CD4-positive, alpha-beta memory T cell (primary cell): Measurements from ENCODE around the gene SPATS2. TPM values are rescaled to one million over a fixed set of nuclear protein-coding genes. Genes with fewer than 3 reads are reported as not detected.

ENCODE experiments used
- CTCF ChIA-PET: fragments of 350-600 bp; sonication (Branson Sonifier 250); formaldehyde crosslinking; loops from one replicate; lab custom pipeline; 2021; ENCODE audit warnings: inconsistent platforms; ENCODE audit not compliant: partially characterized antibody; lab: Charles Lee
- POLR2A ChIA-PET: fragments of 350-600 bp; sonication (Branson Sonifier 250); formaldehyde crosslinking; loops from one replicate; lab custom pipeline; 2021; ENCODE audit not compliant: partially characterized antibody; lab: Charles Lee
- DNase-seq, 5 donors: peaks; one replicate each; pipeline versions ENCODE4 v3.0.0 to v3.0.0-alpha.2; 2020 to 2022; ENCODE audit warnings: mixed read lengths in 1 of 5
- H3K27ac ChIP-seq: one replicate; pipeline ENCODE4 v1.7.0; 2013; ENCODE audit warnings: low read depth, low read length
- H3K27me3 ChIP-seq: 2 replicates; pipeline ENCODE4 v1.7.0; 2013; ENCODE audit warnings: mild to moderate bottlenecking, low read length, moderate library complexity; ENCODE audit not compliant: insufficient read depth
- H3K36me3 ChIP-seq: 2 replicates; pipeline ENCODE4 v1.7.0; 2013; ENCODE audit warnings: mild to moderate bottlenecking, low read length, moderate library complexity; ENCODE audit not compliant: insufficient read depth
- H3K4me1 ChIP-seq: 2 replicates; pipeline ENCODE4 v1.7.0; 2013; ENCODE audit warnings: mild to moderate bottlenecking, low read length, moderate library complexity; ENCODE audit not compliant: insufficient read depth
- H3K4me3 ChIP-seq, 2 donors: one replicate each; pipeline ENCODE4 v1.7.0; 2013; ENCODE audit warnings: low read length in 2 of 2, mild to moderate bottlenecking in 1 of 2
- H3K9me3 ChIP-seq, 2 donors: one replicate each; pipeline ENCODE4 v1.7.0; 2013; ENCODE audit warnings: low read length in 2 of 2, control low read depth in 1 of 2; ENCODE audit not compliant: control insufficient read depth in 1 of 2
- H3K27ac Mint-ChIP-seq, 7 donors: one replicate each; pipeline ENCODE4 v1.8.0; 2020 to 2021; ENCODE audit warnings: mixed read lengths in 7 of 7, mild to moderate bottlenecking in 6 of 7, inconsistent platforms in 3 of 7, moderate library complexity in 3 of 7
- H3K27me3 Mint-ChIP-seq, 2 donors: one replicate each; pipeline ENCODE4 v1.8.0; 2020 to 2021; ENCODE audit warnings: mixed read lengths in 2 of 2
- H3K36me3 Mint-ChIP-seq, 2 donors: one replicate each; pipeline ENCODE4 v1.8.0; 2020 to 2021; ENCODE audit warnings: mixed read lengths in 2 of 2, inconsistent platforms in 1 of 2, mild to moderate bottlenecking in 1 of 2
- H3K4me1 Mint-ChIP-seq, 4 donors: one replicate each; pipeline ENCODE4 v1.8.0; 2020 to 2021; ENCODE audit warnings: mixed read lengths in 4 of 4, mild to moderate bottlenecking in 1 of 4
- H3K4me3 Mint-ChIP-seq, 8 donors: one replicate each; pipeline ENCODE4 v1.8.0; 2020 to 2021; ENCODE audit warnings: mixed read lengths in 8 of 8, mild to moderate bottlenecking in 7 of 8, moderate library complexity in 6 of 8, inconsistent platforms in 3 of 8
- H3K9me3 Mint-ChIP-seq, 8 donors: one replicate each; pipeline ENCODE4 v1.8.0; 2020 to 2021; ENCODE audit warnings: mixed read lengths in 8 of 8, mild to moderate bottlenecking in 5 of 8, inconsistent platforms in 3 of 8, moderate library complexity in 1 of 8
- intact Hi-C: fragments of 100-400 bp; cut with micrococcal nuclease; formaldehyde crosslinking; loops from one replicate; pipeline ENCODE4 v1.15.1; 2023
- polyA plus RNA-seq, 2 donors: library from polyadenylated mRNA; unstranded; fragments of 300-500 nt; fragmentation: Illumina TruSeq; gene quantifications; one replicate each; pipeline ENCODE4 v1.2.3, GENCODE V29; 2021
- total RNA-seq, 2 experiments: library from RNA; stranded (reverse); gene quantifications; one replicate each; pipeline ENCODE4 v1.2.3, GENCODE V29; 2021

SPATS2 gene
- total and polyA plus RNA-seq, 4 experiments from 2014 or later = 4.3 to 7.8 (median 5.0) TPM

DNA sequence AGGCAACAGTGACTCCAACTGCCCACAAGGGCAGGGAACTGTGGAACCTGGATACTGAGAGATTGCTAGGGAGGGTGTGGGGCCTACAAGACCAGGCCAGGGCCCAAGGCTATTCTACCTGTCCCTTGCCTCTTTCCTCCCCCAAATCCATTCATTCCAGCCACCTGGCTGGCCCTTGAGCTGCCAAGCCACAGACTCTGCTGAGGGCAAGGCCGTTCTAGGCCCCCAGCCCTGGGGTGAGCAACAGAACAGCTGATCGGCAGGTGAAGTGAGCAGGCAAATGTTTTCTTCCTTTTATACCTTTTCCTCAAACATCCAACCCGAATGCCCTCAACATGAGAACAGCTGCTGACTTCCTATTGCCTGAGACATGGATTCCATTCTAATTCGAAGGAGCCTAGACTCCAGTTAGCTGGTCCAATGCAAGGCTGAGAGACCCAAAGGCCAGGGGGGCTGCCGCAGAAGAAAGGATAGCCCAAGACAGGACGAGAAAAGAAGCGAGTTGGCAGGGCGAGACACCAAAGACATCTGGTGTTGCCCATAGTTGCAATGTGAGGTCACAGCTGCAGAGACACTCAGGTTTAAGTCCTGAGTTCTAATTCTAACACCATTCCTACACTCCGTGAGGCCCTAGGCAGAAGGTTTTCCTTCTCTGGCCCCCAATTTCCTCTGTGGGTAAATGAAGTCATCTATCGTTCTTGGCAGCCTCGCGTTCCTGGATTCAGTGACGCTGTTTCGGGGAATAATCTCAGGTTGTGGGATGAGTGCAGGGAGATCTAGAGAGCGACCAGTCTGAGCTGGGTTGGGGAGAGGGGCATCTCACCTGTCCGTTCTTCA, 31.9 kb upstream of the SPATS2 start:
- Mint-ChIP-seq H3K9me3 (peaks cover 0 to 1% (median 0%) of the 10 kb centered on the region in 8 donors), H3K4me3 (peak overlapping the region in 5 of 8 donors; percentile 12 to 76 (median 39)), H3K36me3 (no peaks in the 10 kb centered on the region), H3K27me3 (peaks cover 41 to 63% of the 10 kb centered on the region in 2 donors), H3K4me1 (peaks cover 16 to 35% (median 21%) of the 10 kb centered on the region in 4 donors), H3K27ac (peak overlapping the region in 3 of 7 donors; percentile 8 to 45 (median 43))
- intact Hi-C loops = no loop called here
- Histone ChIP-seq H3K9me3 (no peaks in the 10 kb centered on the region), H3K27me3 (peaks cover 37% of the 10 kb centered on the region), H3K27ac (no peak overlapping the region), H3K36me3 (no peaks in the 10 kb centered on the region), H3K4me3 (no peak overlapping the region), H3K4me1 (peaks cover 22% of the 10 kb centered on the region)
- ChIA-PET POLR2A (no interaction called here), CTCF (interaction anchor here (1.0 to 6.1 kb wide), 7 partner anchors 12 to 46 kb away, joined by 3 to 67 read pairs (median 4); partner anchors contain the start of genes DNAJC22, SPATS2 and TROAP)
- DNase-seq = no peak

DNA sequence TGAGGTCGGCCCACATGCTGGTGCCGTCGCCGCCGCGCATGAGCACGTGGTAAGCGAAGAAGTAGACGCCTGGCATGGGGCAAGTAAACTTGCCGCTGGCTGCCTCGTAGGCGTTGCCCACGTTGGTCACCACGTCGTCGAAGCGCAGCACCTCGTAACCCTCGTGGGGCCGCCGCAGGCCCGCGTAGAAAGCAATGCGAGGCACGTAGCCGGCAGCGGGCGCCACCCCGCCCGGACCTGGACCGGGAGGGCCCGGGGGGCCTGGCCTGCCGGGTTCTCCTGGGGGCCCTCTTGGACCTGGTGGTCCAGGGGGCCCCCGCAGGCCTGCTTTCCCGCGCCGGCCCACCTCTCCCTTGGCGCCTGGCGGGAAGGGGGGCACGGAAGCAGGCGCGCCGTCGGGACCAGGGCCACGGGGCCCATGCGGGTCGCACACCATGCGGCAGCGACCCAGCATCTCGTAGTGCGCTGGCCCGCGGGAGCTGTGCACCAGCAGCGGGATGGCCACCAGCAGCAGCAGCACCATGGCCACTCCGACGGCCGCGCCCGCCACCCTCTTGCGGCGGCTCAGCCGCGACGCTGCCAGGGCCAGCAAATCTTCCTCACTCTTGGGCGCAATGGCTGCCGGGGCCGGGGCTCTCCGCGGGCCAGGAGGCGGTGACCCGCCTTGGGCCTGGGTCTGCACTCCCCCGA, 31.2 kb upstream of the SPATS2 start:
- ChIA-PET CTCF (interaction anchor here (0.6 to 6.1 kb wide), 7 partner anchors 10 to 773 kb away, joined by 3 to 67 read pairs (median 19); partner anchors contain the start of genes DNAJC22 and TROAP), POLR2A (interaction anchor here (1.5 kb wide), 1 partner anchor 31 kb away, joined by 3 read pairs; the partner anchor contains the start of gene SPATS2)
- Mint-ChIP-seq H3K27me3 (peaks cover 42 to 68% of the 10 kb centered on the region in 2 donors), H3K4me1 (peaks cover 16 to 42% (median 23%) of the 10 kb centered on the region in 4 donors), H3K9me3 (peaks cover 0 to 1% (median 0%) of the 10 kb centered on the region in 8 donors), H3K27ac (peak overlapping the region in 1 of 7 donors; percentile 8), H3K4me3 (peak overlapping the region in 1 of 8 donors; percentile 76), H3K36me3 (no peaks in the 10 kb centered on the region)
- DNase-seq = no peak
- Histone ChIP-seq H3K27ac (no peak overlapping the region), H3K36me3 (no peaks in the 10 kb centered on the region), H3K4me3 (no peak overlapping the region), H3K9me3 (no peaks in the 10 kb centered on the region), H3K27me3 (peaks cover 37% of the 10 kb centered on the region), H3K4me1 (peaks cover 22% of the 10 kb centered on the region)
- intact Hi-C loops = no loop called here

DNA sequence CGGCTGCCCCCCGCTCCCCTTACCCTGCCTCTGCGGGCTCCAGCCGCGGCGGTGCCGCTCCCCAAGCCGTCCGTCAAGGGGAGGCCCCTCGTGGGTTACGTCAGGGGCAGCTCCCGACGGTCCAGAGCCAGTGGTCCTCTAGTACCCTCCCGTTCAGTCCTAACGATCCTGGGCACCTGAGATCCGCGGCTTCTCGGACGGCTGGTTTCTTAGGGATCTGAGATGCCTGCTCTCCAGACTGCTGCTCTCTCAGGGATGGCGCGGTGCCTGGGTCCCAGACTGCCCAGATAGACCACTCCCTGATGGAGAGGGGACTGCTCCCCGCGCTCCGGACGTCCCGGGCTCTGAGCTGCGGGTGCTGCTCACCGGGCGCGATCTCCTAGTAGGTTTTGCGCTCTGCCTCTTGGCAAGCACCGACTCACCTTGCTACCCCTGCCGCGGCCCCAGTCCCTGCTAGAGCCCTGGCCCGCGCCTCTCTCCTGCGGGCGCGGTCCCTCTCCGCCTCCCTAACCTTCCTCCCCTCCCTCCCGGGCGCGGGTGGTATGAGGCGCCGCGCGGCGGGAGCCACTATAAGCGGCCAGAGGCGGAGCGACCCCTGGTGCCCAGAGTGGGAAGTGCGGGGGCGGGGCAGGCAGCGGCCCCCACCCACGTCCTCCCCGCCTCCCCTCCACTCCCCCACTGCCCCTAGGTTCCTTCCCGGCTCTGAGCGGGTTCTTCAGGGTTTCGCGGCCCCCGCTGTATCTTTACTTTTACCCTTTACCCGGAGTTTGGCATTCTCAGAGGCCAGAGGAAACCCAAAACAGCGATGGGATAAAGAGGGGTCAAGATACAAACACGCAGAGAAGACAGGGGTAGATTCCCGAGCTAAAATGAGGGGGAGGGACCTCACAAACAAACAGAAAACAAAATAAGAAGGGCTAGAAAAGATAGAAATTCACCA, 30.3 kb upstream of the SPATS2 start, which contains the start of gene C1QL4:
Gene C1QL4 (minus strand): TSS at position 544 of the 940 bp plus-strand sequence. CDS start 711 bp downstream, outside the sequence.
- peak within 1 kb of the TSS; percentile 13 to 86 (median 70) for H3K4me3 Mint-ChIP-seq
- Histone ChIP-seq H3K9me3 (no peaks in the 10 kb centered on the region), H3K4me3 (peak within 1 kb of the TSS in 1 of 2 donors; percentile 43), H3K36me3 (no peaks in the 10 kb centered on the region), H3K27ac (no peak within 1 kb of the TSS), H3K27me3 (peaks cover 37% of the 10 kb centered on the region), H3K4me1 (peaks cover 22% of the 10 kb centered on the region)
- peaks cover 0 to 1% (median 0%) of the 10 kb centered on the region in 8 donors for H3K9me3 Mint-ChIP-seq
- peaks cover 16 to 41% (median 23%) of the 10 kb centered on the region in 4 donors for H3K4me1 Mint-ChIP-seq
- peak; percentile 81 to 87 (median 81) for DNase-seq
- POLR2A ChIA-PET = interaction anchor here (0.6 to 1.5 kb wide), 4 partner anchors 10 to 73 kb away, joined by 3 read pairs; partner anchors contain the start of genes DNAJC22 and SPATS2
- intact Hi-C loops = loop anchor here (1.0 kb wide), 2 partner anchors 14 to 49 kb away; partner anchors contain the start of gene TROAP
- CTCF ChIA-PET = interaction anchor here (0.6 to 6.1 kb wide), 9 partner anchors 11 to 772 kb away, joined by 3 to 67 read pairs (median 7); partner anchors contain the start of genes DNAJC22 and TROAP
- H3K36me3 Mint-ChIP-seq = no peaks in the 10 kb centered on the region
- H3K27me3 Mint-ChIP-seq = peaks cover 41 to 63% of the 10 kb centered on the region in 2 donors
- H3K27ac Mint-ChIP-seq = peak within 1 kb of the TSS in 2 of 7 donors; percentile 24 to 52

DNA sequence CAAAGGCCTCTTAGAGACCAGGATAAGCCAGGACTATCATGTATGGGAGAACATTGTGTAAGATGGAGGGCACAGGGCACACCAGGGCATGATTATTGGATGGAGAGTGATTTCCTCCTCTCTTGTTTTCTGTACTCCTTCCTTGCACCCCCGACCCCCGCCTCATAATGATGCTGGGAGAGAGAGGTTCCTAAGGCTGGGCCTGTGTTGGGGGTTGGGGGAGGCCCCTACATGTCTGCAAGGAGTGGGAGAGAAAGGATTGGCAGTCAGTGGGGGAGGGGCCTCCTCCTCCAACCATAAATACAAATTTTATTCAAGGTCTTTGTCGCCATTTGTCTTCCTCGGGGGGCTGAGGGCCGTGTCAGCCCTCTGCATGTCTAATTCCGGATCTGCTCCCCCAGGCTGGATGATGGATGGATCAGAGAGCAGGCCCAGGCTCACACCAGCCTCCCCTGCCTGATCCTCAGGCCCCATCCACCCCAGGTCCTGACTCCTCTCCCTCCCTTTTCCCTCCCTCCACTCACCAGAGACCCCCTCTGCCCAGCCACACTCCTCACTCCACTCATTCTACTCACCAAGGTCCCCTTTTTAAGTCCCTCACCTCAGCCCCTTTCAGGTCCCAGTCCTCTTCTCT, 28.3 kb upstream of the SPATS2 start:
- POLR2A ChIA-PET = interaction anchor here (0.7 kb wide), 1 partner anchor 27 kb away, joined by 3 read pairs; no protein-coding TSS in a partner anchor
- peaks cover 39% of the 10 kb centered on the region for H3K4me1 ChIP-seq
- no peak overlapping the region for H3K4me3 ChIP-seq
- H3K27me3 Mint-ChIP-seq = peaks cover 32 to 60% of the 10 kb centered on the region in 2 donors
- no peak for DNase-seq
- no peaks in the 10 kb centered on the region for H3K36me3 Mint-ChIP-seq
- H3K27me3 ChIP-seq = peaks cover 50% of the 10 kb centered on the region
- CTCF ChIA-PET = interaction anchor here (1.0 to 6.1 kb wide), 6 partner anchors 11 to 68 kb away, joined by 3 to 67 read pairs (median 20); partner anchors contain the start of genes DNAJC22, PRPH and TROAP
- H3K4me3 Mint-ChIP-seq = peak overlapping the region in 1 of 8 donors; percentile 17
- no peaks in the 10 kb centered on the region for H3K36me3 ChIP-seq
- no peaks in the 10 kb centered on the region for H3K9me3 Mint-ChIP-seq
- H3K4me1 Mint-ChIP-seq = peaks cover 21 to 53% (median 31%) of the 10 kb centered on the region in 4 donors
- peak overlapping the region in 2 of 7 donors; percentile 12 to 42 for H3K27ac Mint-ChIP-seq
- H3K27ac ChIP-seq = no peak overlapping the region
- intact Hi-C loops = no loop called here
- H3K9me3 ChIP-seq = no peaks in the 10 kb centered on the region

DNA sequence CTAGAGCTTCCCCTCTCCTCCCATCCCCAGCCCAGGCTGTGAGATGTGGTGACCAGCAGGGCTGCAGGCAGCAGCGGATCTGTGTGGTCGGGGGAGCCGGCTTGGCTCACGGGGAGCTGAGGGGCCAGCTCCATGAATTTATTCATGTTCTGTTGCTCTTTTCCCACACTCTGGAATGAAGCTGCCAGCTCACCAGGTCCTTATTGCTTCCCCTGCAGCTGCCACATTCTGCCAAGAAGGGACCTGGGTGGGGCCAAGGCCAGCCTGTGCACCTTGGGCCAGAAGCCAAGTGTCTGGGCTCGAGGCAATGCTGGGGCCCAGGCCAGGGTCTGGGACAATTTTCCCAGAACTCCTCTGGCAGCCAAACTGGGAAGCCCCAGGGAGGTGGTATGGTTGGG, 27.8 kb upstream of the SPATS2 start:
- intact Hi-C loops = no loop called here
- ChIA-PET CTCF (interaction anchor here (1.0 to 6.1 kb wide), 4 partner anchors 10 to 50 kb away, joined by 3 to 67 read pairs (median 34); partner anchors contain the start of genes DNAJC22, PRPH and TROAP), POLR2A (interaction anchor here (0.7 kb wide), 1 partner anchor 27 kb away, joined by 3 read pairs; no protein-coding TSS in a partner anchor)
- DNase-seq = no peak
- no peaks in the 10 kb centered on the region for H3K9me3 Mint-ChIP-seq
- H3K27me3 Mint-ChIP-seq = peaks cover 30 to 59% of the 10 kb centered on the region in 2 donors
- Histone ChIP-seq H3K27me3 (peaks cover 51% of the 10 kb centered on the region), H3K4me3 (no peak overlapping the region), H3K9me3 (no peaks in the 10 kb centered on the region), H3K4me1 (peaks cover 42% of the 10 kb centered on the region), H3K36me3 (no peaks in the 10 kb centered on the region), H3K27ac (no peak overlapping the region)
- H3K4me1 Mint-ChIP-seq = peaks cover 21 to 56% (median 34%) of the 10 kb centered on the region in 4 donors
- peak overlapping the region in 2 of 7 donors; percentile 12 to 45 for H3K27ac Mint-ChIP-seq
- no peak overlapping the region for H3K4me3 Mint-ChIP-seq
- H3K36me3 Mint-ChIP-seq = no peaks in the 10 kb centered on the region
